SK-N-SH treated with all-trans-retinoic acid at 6 μM for 48 hours (cell line): ENCODE measurements around the gene LRCH1.

Source experiments
- ATAC-seq: fragments of 200-7000 bp; cut with Tn5 transposase; 3 replicates; pipeline ENCODE4 v1.9.1; 2020; ENCODE audit warnings: mild to moderate bottlenecking, moderate library complexity
- BACH2 ChIP-seq: fragments of 250-450 bp; sonication (Bioruptor Pico); IDR thresholded peaks from 2 replicates; pipeline ENCODE4 v1.9.0; 2021; ENCODE audit warnings: mild to moderate bottlenecking, borderline replicate concordance
- CSDC2 ChIP-seq: fragments of 250-450 bp; sonication (Bioruptor Pico); IDR thresholded peaks from 2 replicates; pipeline ENCODE4 v1.5.0; 2020; ENCODE audit warnings: mild to moderate bottlenecking, moderate library complexity
- GLIS3 ChIP-seq: fragments of 250-450 bp; sonication (Bioruptor Pico); IDR thresholded peaks from 2 replicates; pipeline ENCODE4 v1.5.0; 2020; ENCODE audit warnings: mild to moderate bottlenecking, moderate library complexity
- ISL1 ChIP-seq: fragments of 250-450 bp; sonication (Bioruptor Pico); IDR thresholded peaks from 2 replicates; pipeline ENCODE4 v2.1.2; 2022; ENCODE audit warnings: mild to moderate bottlenecking, moderate library complexity
- OSR1 ChIP-seq: fragments of 250-450 bp; sonication (Bioruptor Pico); IDR thresholded peaks from 2 replicates; pipeline ENCODE4 v1.8.0; 2022; ENCODE audit warnings: moderate library complexity, mild to moderate bottlenecking, inconsistent platforms
- PPARA ChIP-seq: fragments of 250-450 bp; sonication (Bioruptor Pico); IDR thresholded peaks from 2 replicates; pipeline ENCODE4 v1.5.0; 2020; ENCODE audit warnings: mild to moderate bottlenecking, borderline replicate concordance
- RARB ChIP-seq: fragments of 250-450 bp; sonication (Bioruptor Pico); IDR thresholded peaks from 2 replicates; pipeline ENCODE4 v1.8.0; 2021; ENCODE audit warnings: mild to moderate bottlenecking, moderate library complexity
- SNAI2 ChIP-seq: fragments of 250-450 bp; sonication (Bioruptor Pico); IDR thresholded peaks from 2 replicates; pipeline ENCODE4 v1.5.0; 2020; ENCODE audit warnings: mild to moderate bottlenecking, moderate library complexity
- TOX ChIP-seq: fragments of 250-450 bp; sonication (Bioruptor Pico); IDR thresholded peaks from 2 replicates; pipeline ENCODE4 v1.8.0; 2021; ENCODE audit warnings: mild to moderate bottlenecking, moderate library complexity, borderline replicate concordance
- ZC3H10 ChIP-seq: fragments of 250-450 bp; sonication (Bioruptor Pico); IDR thresholded peaks from 2 replicates; pipeline ENCODE4 v1.5.1; 2021; ENCODE audit warnings: mild to moderate bottlenecking, moderate library complexity
- ZFP3 ChIP-seq: fragments of 250-450 bp; sonication (Bioruptor Pico); IDR thresholded peaks from 2 replicates; pipeline ENCODE4 v1.5.0; 2020; ENCODE audit warnings: mild to moderate bottlenecking, moderate library complexity
- ZFP30 ChIP-seq: fragments of 450-650 bp; formaldehyde crosslinking; IDR thresholded peaks from 2 replicates; pipeline ENCODE4 v1.5.0; 2022; ENCODE audit warnings: mild to moderate bottlenecking, moderate library complexity
- TF ChIP-seq, protein P1 (sequence below): fragments of 250-450 bp; sonication (Bioruptor Pico); IDR thresholded peaks from 2 replicates; pipeline ENCODE4 v1.5.0; 2020; ENCODE audit warnings: mild to moderate bottlenecking, moderate library complexity
- TF ChIP-seq, protein P2 (sequence below): fragments of 250-450 bp; sonication (Bioruptor Pico); IDR thresholded peaks from 2 replicates; pipeline ENCODE4 v1.5.1; 2020; ENCODE audit warnings: low read depth, mild to moderate bottlenecking, moderate library complexity
- TF ChIP-seq, protein P3 (sequence below): fragments of 250-450 bp; sonication (Bioruptor Pico); IDR thresholded peaks from 2 replicates; pipeline ENCODE4 v1.8.0; 2020; ENCODE audit warnings: mild to moderate bottlenecking, moderate library complexity, borderline replicate concordance
- TF ChIP-seq, protein P4 (sequence below): fragments of 250-450 bp; sonication (Bioruptor Pico); IDR thresholded peaks from 2 replicates; pipeline ENCODE4 v1.5.1; 2021; ENCODE audit warnings: mild to moderate bottlenecking, moderate library complexity

LRCH1 gene

DNA sequence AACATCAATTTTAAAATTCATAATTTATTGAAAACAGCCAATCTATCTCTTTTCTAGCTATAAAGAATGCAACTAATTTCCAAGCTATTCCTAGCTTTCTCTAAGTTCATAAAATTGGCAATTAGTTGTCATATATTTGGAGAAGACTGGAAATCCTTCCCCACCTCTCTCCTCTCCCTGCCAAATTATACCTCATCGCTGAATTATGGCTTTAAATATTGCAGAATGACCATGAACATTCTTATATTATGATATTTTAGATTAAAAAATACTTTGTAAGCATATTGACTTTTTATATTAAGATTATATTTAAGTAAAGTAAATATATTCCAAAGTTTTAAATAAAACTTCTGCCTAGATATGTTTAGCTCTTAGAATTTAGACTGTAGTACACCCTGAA is 185.8 kb downstream of the LRCH1 start (continued):
- TF ChIP-seq, protein P1, sequence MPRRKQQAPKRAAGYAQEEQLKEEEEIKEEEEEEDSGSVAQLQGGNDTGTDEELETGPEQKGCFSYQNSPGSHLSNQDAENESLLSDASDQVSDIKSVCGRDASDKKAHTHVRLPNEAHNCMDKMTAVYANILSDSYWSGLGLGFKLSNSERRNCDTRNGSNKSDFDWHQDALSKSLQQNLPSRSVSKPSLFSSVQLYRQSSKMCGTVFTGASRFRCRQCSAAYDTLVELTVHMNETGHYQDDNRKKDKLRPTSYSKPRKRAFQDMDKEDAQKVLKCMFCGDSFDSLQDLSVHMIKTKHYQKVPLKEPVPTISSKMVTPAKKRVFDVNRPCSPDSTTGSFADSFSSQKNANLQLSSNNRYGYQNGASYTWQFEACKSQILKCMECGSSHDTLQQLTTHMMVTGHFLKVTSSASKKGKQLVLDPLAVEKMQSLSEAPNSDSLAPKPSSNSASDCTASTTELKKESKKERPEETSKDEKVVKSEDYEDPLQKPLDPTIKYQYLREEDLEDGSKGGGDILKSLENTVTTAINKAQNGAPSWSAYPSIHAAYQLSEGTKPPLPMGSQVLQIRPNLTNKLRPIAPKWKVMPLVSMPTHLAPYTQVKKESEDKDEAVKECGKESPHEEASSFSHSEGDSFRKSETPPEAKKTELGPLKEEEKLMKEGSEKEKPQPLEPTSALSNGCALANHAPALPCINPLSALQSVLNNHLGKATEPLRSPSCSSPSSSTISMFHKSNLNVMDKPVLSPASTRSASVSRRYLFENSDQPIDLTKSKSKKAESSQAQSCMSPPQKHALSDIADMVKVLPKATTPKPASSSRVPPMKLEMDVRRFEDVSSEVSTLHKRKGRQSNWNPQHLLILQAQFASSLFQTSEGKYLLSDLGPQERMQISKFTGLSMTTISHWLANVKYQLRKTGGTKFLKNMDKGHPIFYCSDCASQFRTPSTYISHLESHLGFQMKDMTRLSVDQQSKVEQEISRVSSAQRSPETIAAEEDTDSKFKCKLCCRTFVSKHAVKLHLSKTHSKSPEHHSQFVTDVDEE = no peak
- TF ChIP-seq, protein P2, sequence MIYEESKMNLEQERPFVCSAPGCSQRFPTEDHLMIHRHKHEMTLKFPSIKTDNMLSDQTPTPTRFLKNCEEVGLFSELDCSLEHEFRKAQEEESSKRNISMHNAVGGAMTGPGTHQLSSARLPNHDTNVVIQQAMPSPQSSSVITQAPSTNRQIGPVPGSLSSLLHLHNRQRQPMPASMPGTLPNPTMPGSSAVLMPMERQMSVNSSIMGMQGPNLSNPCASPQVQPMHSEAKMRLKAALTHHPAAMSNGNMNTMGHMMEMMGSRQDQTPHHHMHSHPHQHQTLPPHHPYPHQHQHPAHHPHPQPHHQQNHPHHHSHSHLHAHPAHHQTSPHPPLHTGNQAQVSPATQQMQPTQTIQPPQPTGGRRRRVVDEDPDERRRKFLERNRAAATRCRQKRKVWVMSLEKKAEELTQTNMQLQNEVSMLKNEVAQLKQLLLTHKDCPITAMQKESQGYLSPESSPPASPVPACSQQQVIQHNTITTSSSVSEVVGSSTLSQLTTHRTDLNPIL = no peak

DNA sequence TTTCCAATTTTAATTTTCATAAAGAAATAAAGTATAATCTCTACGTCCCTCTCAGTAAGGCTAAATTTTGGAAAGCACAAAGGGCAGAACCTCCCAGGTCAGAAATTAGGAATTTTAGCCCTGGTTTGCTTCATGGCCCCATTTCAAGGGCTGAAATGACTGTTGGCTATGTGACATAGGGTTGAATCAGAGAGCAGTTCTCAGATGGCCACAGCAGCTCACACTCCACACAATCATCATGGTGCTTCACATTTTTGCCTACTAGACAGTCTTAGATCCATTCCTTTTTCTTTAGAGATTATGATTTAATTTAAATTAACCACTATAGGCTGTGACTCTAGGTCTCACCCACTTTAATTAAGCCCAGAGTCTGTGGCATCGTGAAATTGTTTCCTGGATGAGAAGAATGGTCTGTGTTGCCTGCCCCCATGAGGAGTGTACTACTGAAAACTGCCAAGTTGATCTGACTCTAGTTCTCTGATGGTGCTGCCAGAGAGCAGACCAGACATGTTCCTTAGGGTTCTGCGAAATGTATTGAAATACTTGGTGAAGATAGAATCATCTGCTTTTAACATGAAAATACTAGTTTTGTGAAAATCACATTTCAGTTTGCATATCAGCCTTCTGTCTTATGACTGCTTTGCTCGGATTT is 186.6 kb downstream of the LRCH1 start:
- TF ChIP-seq, protein P1 = no peak
- TF ChIP-seq ISL1 (CRISPR knock-in tag) (no peak), PPARA (CRISPR knock-in tag) (no peak), SNAI2 (CRISPR knock-in tag) (no peak), ZFP3 (no peak), TOX (CRISPR knock-in tag) (no peak), ZC3H10 (CRISPR knock-in tag) (no peak), RARB (no peak), CSDC2 (no peak), OSR1 (CRISPR knock-in tag) (no peak), GLIS3 (CRISPR knock-in tag) (no peak), BACH2 (CRISPR knock-in tag) (no peak)
- TF ChIP-seq, protein P3, sequence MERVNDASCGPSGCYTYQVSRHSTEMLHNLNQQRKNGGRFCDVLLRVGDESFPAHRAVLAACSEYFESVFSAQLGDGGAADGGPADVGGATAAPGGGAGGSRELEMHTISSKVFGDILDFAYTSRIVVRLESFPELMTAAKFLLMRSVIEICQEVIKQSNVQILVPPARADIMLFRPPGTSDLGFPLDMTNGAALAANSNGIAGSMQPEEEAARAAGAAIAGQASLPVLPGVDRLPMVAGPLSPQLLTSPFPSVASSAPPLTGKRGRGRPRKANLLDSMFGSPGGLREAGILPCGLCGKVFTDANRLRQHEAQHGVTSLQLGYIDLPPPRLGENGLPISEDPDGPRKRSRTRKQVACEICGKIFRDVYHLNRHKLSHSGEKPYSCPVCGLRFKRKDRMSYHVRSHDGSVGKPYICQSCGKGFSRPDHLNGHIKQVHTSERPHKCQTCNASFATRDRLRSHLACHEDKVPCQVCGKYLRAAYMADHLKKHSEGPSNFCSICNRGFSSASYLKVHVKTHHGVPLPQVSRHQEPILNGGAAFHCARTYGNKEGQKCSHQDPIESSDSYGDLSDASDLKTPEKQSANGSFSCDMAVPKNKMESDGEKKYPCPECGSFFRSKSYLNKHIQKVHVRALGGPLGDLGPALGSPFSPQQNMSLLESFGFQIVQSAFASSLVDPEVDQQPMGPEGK (CRISPR knock-in tag) = no peak
- TF ChIP-seq, protein P4, sequence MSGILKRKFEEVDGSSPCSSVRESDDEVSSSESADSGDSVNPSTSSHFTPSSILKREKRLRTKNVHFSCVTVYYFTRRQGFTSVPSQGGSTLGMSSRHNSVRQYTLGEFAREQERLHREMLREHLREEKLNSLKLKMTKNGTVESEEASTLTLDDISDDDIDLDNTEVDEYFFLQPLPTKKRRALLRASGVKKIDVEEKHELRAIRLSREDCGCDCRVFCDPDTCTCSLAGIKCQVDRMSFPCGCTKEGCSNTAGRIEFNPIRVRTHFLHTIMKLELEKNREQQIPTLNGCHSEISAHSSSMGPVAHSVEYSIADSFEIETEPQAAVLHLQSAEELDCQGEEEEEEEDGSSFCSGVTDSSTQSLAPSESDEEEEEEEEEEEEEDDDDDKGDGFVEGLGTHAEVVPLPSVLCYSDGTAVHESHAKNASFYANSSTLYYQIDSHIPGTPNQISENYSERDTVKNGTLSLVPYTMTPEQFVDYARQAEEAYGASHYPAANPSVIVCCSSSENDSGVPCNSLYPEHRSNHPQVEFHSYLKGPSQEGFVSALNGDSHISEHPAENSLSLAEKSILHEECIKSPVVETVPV (CRISPR knock-in tag) = no peak
- TF ChIP-seq, all 23 proteins: peak for 0
- no peak for ATAC-seq

DNA sequence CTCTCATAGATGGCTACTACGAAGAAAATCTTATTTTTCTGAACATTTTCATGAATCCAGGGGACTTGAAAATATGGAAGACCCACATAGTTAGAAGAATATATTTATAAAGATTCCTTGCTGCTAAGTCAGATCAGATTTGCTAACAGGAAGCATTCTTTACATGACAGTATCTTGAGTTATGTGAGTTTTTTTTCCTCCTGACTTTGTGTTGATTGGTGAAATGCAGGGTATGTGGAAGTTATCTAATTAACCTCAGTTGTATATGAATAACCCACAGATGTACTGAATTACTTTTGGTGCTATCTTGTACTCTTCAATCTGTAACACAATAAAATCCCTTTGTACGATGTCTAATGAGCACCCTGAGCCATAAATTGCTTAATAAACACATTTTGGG is 190.2 kb downstream of the LRCH1 start:
- ATAC-seq = peak; percentile 48

DNA sequence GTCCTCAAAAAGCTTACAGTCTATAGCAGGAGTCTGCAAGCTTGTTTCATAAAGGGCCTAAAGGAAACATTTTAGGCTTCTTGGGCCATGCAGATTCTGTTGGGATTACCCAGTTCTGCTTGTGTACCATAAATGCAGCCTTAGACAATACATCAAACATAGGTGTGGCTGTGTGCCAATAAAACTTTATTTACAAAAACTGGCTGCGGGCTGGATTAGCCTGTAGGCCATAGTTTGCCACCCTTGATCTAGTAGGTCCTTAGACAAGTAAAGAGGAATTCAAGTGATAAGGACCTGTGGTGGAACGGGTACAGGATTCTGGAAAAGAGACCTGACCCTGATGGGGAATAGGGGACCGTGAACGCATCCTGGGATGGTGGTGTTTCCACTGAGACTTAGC is 192.1 kb downstream of the LRCH1 start:
- no peak for TF ChIP-seq ZFP30 (CRISPR knock-in tag)
- TF ChIP-seq, protein P2 = no peak
- TF ChIP-seq, protein P3 (CRISPR knock-in tag) = no peak
- no peak for TF ChIP-seq SNAI2 (CRISPR knock-in tag)
- no peak for ATAC-seq

More for the DNA sequence above, 190.2 kb downstream of the LRCH1 start:
- TF ChIP-seq ZC3H10 (CRISPR knock-in tag) (no peak), ISL1 (CRISPR knock-in tag) (peak; percentile 78)
